Left ventricle myocardium inferior (tissue), 1 donor: ENCODE results near the gene MAN2C1. TPM values are rescaled to one million over a fixed set of nuclear protein-coding genes. Genes with fewer than 3 reads are reported as not detected.
A peak's percentile ranks its signal among the peaks of the same experiment; 100 is the strongest.

Source experiments
- DNase-seq: peaks from one replicate; pipeline ENCODE4 v3.0.0-alpha.2; 2020
- H3K27ac ChIP-seq: fragments of 200-600 bp; replicated peaks from 2 replicates; pipeline ENCODE4 v1.8.0; 2021
- H3K27me3 ChIP-seq: fragments of 200-600 bp; 2 replicates; pipeline ENCODE4 v1.8.0; 2021; ENCODE audit warnings: low read depth
- H3K36me3 ChIP-seq: fragments of 200-600 bp; 2 replicates; pipeline ENCODE4 v1.8.0; 2021
- H3K4me1 ChIP-seq: fragments of 200-600 bp; 2 replicates; pipeline ENCODE4 v1.8.0; 2021
- H3K4me3 ChIP-seq: fragments of 200-600 bp; 2 replicates; pipeline ENCODE4 v1.8.0; 2021; ENCODE audit warnings: mild to moderate bottlenecking, moderate library complexity
- H3K9me3 ChIP-seq: fragments of 200-600 bp; replicated peaks from 2 replicates; pipeline ENCODE4 v1.8.0; 2021
- CTCF ChIP-seq: fragments of 200-600 bp; IDR thresholded peaks from 2 replicates; pipeline ENCODE4 v1.8.0; 2021; ENCODE audit warnings: antibody characterized with exemption, mild to moderate bottlenecking, borderline replicate concordance
- intact Hi-C: fragments of 100-400 bp; cut with micrococcal nuclease; formaldehyde crosslinking; loops from one replicate; pipeline ENCODE4 v1.11.0; 2022
- microRNA-seq: library from miRNA; unstranded; fragments of <30 nt; microRNA quantifications from one replicate; pipeline ENCODE4 v1.2.0, GENCODE V29; 2020
- total RNA-seq: library from RNA; stranded (reverse); fragmentation: NEBNext Ultra II Directional; extraction: Animal tissue kit (Norgen Biotek cat#: 25700); gene quantifications from one replicate; pipeline ENCODE4 v1.2.1, GENCODE V29; 2021
- donor health status: DM: no; HTN: yes; CAD: no; lungs with severe emphysema.

MAN2C1 gene
- total RNA-seq, 1 donor from 2014 or later: 114 TPM

GRCh38 chr15:75307778-75308390, 60.5 kb downstream of the MAN2C1 start:
- no peak overlapping the region for H3K4me3 ChIP-seq
- no peaks in the 10 kb centered on the region for H3K36me3 ChIP-seq
- H3K4me1 ChIP-seq: no peaks in the 10 kb centered on the region
- H3K27ac ChIP-seq: no peak overlapping the region
- TF ChIP-seq CTCF: peak; percentile 41
- intact Hi-C loops: loop anchor here (10.0 kb wide), 1 partner anchor 73 kb away; no protein-coding TSS in a partner anchor
- no peak for DNase-seq
- peaks cover 72% of the 10 kb centered on the region for H3K27me3 ChIP-seq
- no peaks in the 10 kb centered on the region for H3K9me3 ChIP-seq

DNA sequence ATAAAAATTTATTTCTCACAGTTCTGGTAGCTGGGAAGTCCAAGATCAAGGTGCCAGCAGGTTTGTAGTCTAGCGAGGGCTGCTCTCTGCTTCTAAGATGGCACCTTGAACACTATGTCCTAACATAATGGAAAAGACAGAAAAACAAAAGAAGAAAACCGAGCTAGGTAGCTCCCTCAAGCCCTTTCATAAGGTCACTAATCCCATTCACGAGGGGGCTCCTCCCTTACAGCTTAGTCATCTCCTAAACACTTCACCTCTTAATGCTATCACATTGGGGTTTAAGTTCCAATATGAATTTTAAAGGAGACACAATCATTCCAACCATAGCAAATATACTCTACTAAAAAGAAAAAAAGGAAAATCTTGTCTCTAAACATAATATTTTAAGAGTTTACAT, 62.2 kb downstream of the MAN2C1 start:
- no peak for TF ChIP-seq CTCF
- no peak overlapping the region for H3K27ac ChIP-seq
- no peaks in the 10 kb centered on the region for H3K4me1 ChIP-seq
- H3K4me3 ChIP-seq: no peak overlapping the region
- no peaks in the 10 kb centered on the region for H3K36me3 ChIP-seq
- H3K27me3 ChIP-seq: peaks cover 70% of the 10 kb centered on the region
- intact Hi-C loops: loop anchor here (10.0 kb wide), 1 partner anchor 71 kb away; no protein-coding TSS in a partner anchor
- DNase-seq: no peak
- H3K9me3 ChIP-seq: no peaks in the 10 kb centered on the region

Small RNA genes lying within 50 kb of the gene (microRNA-seq; reads per million reads assigned to microRNA genes)
- gene MIR631: not detected

Other genes with a start within 250 kb of the MAN2C1 start
- gene C15orf39, start 166.7 kb downstream of the MAN2C1 start, total RNA-seq: 15.0 TPM
- gene GOLGA6C, start 110.3 kb downstream of the MAN2C1 start, total RNA-seq: not detected
- gene GOLGA6D, start 85.8 kb downstream of the MAN2C1 start, total RNA-seq: not detected
- 36.4 TPM for gene COMMD4, start 32.5 kb downstream of the MAN2C1 start, total RNA-seq
- 8.2 TPM for gene NEIL1, start 21.6 kb downstream of the MAN2C1 start, total RNA-seq
- 28.0 TPM for gene SIN3A, start 83.1 kb upstream of the MAN2C1 start, total RNA-seq
- gene PTPN9, start 210.7 kb upstream of the MAN2C1 start, total RNA-seq: 7.1 TPM